Vagina (tissue), 2 donors: ENCODE results near the gene CPNE1.

ENCODE experiments used
- POLR2A ChIP-seq, 2 donors: fragments of 450-650 bp; IDR thresholded peaks; one replicate each; pipeline ENCODE4 v1.6.1; 2017; ENCODE audit warnings: antibody characterized with exemption in 2 of 2, mild to moderate bottlenecking in 2 of 2, moderate library complexity in 2 of 2
- POLR2AphosphoS5 ChIP-seq, 2 donors: sonication (generic); formaldehyde crosslinking; IDR thresholded peaks; one replicate each; pipeline ENCODE4 v1.9.0; 2017; ENCODE audit warnings: antibody characterized with exemption in 2 of 2, mild to moderate bottlenecking in 2 of 2, low read depth in 1 of 2; ENCODE audit not compliant: insufficient read depth in 1 of 2
- TF ChIP-seq, protein P1 (sequence below), 3 experiments: fragments of 450-650 bp in 2 of 3; fragments of 200-600 bp in 1 of 3; sonication (generic) in 1 of 3; IDR thresholded peaks; one replicate each; pipeline ENCODE4 v1.5.1; 2017 to 2019; ENCODE audit warnings: antibody characterized with exemption in 3 of 3, mild to moderate bottlenecking in 2 of 3, moderate library complexity in 2 of 3

DNA sequence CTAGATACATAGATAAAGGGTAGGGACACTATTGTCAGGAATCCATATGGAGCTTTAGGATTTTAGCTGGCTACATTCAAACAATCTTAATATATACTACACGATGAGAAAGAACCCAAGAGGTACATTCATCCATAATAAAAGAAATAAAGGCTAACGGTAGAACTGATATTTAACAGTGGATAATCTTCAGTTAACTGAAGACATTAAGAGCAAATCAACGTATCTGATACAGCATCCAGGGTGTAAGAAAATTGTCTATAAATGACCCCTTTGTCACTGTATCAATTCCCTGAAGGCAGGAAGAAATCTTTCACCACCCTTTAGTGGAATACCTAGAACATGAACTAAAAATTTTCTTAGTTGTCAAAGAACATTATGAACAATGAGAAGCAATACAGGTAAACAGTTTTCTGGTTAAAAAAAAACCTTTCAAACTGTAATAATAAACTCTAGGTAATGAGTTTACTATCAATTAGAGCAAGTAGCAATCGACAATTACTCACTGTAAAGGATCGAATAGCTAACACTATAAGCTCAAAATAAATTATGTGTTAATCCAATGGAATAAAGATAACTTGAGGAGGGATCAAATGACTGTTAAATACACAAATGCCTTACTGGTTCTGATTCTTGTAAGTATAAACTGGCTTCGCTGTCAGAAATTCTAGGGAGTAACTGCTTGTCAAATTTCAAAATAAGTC lies 46.3 kb upstream of the CPNE1 start:
- TF ChIP-seq, protein P1, sequence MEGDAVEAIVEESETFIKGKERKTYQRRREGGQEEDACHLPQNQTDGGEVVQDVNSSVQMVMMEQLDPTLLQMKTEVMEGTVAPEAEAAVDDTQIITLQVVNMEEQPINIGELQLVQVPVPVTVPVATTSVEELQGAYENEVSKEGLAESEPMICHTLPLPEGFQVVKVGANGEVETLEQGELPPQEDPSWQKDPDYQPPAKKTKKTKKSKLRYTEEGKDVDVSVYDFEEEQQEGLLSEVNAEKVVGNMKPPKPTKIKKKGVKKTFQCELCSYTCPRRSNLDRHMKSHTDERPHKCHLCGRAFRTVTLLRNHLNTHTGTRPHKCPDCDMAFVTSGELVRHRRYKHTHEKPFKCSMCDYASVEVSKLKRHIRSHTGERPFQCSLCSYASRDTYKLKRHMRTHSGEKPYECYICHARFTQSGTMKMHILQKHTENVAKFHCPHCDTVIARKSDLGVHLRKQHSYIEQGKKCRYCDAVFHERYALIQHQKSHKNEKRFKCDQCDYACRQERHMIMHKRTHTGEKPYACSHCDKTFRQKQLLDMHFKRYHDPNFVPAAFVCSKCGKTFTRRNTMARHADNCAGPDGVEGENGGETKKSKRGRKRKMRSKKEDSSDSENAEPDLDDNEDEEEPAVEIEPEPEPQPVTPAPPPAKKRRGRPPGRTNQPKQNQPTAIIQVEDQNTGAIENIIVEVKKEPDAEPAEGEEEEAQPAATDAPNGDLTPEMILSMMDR (IDR thresholded peaks at IDR 0.05), result no peak
- no peak for TF ChIP-seq POLR2A (IDR thresholded peaks at IDR 0.05)
- no peak for TF ChIP-seq POLR2AphosphoS5 (IDR thresholded peaks at IDR 0.05; ENCODE audit: insufficient read depth in 1 of 2, low read depth in 1 of 2)
